SJCRH30 (cell line): ENCODE measurements around the gene ZFPM1. TPM values are rescaled to one million over a fixed set of nuclear protein-coding genes. Genes with fewer than 3 reads are reported as not detected.
"Not testable (repeated sequence)": the region's sequence is repeated elsewhere in the genome, so short reads cannot be mapped to it uniquely, and the experiment has no call there.

Source experiments
- DNase-seq, 2 experiments: peaks; one replicate each; pipeline ENCODE4 v3.0.0-alpha.2; 2015 to 2020
- H3K27ac ChIP-seq: fragments of 250-450 bp; sonication (Bioruptor Pico); 2 replicates; pipeline ENCODE4 v1.5.1; 2020; ENCODE audit warnings: mild to moderate bottlenecking, moderate library complexity
- H3K27me3 ChIP-seq: fragments of 250-450 bp; sonication (Bioruptor Pico); 2 replicates; pipeline ENCODE4 v1.5.1; 2020; ENCODE audit warnings: mild to moderate bottlenecking, moderate library complexity
- H3K36me3 ChIP-seq: fragments of 250-450 bp; sonication (Bioruptor Pico); 2 replicates; pipeline ENCODE4 v1.5.1; 2020; ENCODE audit warnings: mild to moderate bottlenecking, moderate library complexity
- H3K4me1 ChIP-seq: fragments of 250-450 bp; sonication (Bioruptor Pico); 2 replicates; pipeline ENCODE4 v1.5.1; 2020; ENCODE audit warnings: mild to moderate bottlenecking, moderate library complexity
- H3K4me3 ChIP-seq: fragments of 250-450 bp; sonication (Bioruptor Pico); 2 replicates; pipeline ENCODE4 v1.5.1; 2020; ENCODE audit warnings: mild to moderate bottlenecking, moderate library complexity
- H3K9me3 ChIP-seq: fragments of 250-450 bp; sonication (Bioruptor Pico); replicated peaks from 2 replicates; pipeline ENCODE4 v1.5.1; 2020; ENCODE audit warnings: mild to moderate bottlenecking, moderate library complexity
- total RNA-seq: library from RNA; depleted of rRNA; stranded (reverse); fragments of >200 nt; shearing (Covaris generic); gene quantifications from 2 replicates; pipeline ENCODE4 v1.2.3, GENCODE V29; 2014

Gene ZFPM1
- total RNA-seq, 1 experiment from 2014 or later, result 0.85 TPM

- DNase-seq, result no peak
- Histone ChIP-seq H3K4me1 (peaks cover 8% of the 10 kb centered on the region; the same call in 1 of the 2 replicates), H3K4me3 (no peak overlapping the region), H3K27ac (no peak overlapping the region), H3K36me3 (no peaks in the 10 kb centered on the region), H3K27me3 (peaks cover 9% of the 10 kb centered on the region), H3K9me3 (no peaks in the 10 kb centered on the region)
These were observed 27.7 kb downstream of the ZFPM1 start for GRCh38 chr16:88480829-88481228.

- Histone ChIP-seq H3K36me3 (no peaks in the 10 kb centered on the region), H3K27ac (no peak overlapping the region), H3K4me3 (no peak overlapping the region), H3K4me1 (peaks cover 8% of the 10 kb centered on the region; the same call in 1 of the 2 replicates), H3K27me3 (peaks cover 9% of the 10 kb centered on the region), H3K9me3 (no peaks in the 10 kb centered on the region)
- no peak for DNase-seq
These were observed 28.8 kb downstream of the ZFPM1 start for GRCh38 chr16:88481851-88482250.

GRCh38 chr16:88482630-88483391 is 29.7 kb downstream of the ZFPM1 start:
- Histone ChIP-seq H3K27ac (no peak overlapping the region), H3K27me3 (peaks cover 9% of the 10 kb centered on the region), H3K4me1 (peaks cover 11% of the 10 kb centered on the region; the same call in 1 of the 2 replicates), H3K4me3 (no peak overlapping the region), H3K36me3 (no peaks in the 10 kb centered on the region), H3K9me3 (no peaks in the 10 kb centered on the region)
- no peak for DNase-seq

- no peak overlapping the region for H3K27ac ChIP-seq
- DNase-seq, result no peak
- H3K27me3 ChIP-seq, result peaks cover 8% of the 10 kb centered on the region
- H3K4me1 ChIP-seq, result peaks cover 12% of the 10 kb centered on the region
- no peak overlapping the region for H3K4me3 ChIP-seq
- H3K9me3 ChIP-seq, result no peaks in the 10 kb centered on the region
- no peaks in the 10 kb centered on the region for H3K36me3 ChIP-seq
These were observed 30.2 kb downstream of the ZFPM1 start for GRCh38 chr16:88483392-88483641.

- no peaks in the 10 kb centered on the region for H3K9me3 ChIP-seq
- no peak for DNase-seq
- no peaks in the 10 kb centered on the region for H3K27me3 ChIP-seq
- H3K4me3 ChIP-seq, result no peak overlapping the region
- no peaks in the 10 kb centered on the region for H3K36me3 ChIP-seq
- H3K27ac ChIP-seq, result no peak overlapping the region
- peaks cover 15% of the 10 kb centered on the region for H3K4me1 ChIP-seq
These were observed 31.7 kb downstream of the ZFPM1 start for GRCh38 chr16:88484505-88485365.

- H3K4me1 ChIP-seq, result peaks cover 15% of the 10 kb centered on the region
- not testable (repeated sequence) for DNase-seq, H3K4me3 ChIP-seq
These were observed 32.3 kb downstream of the ZFPM1 start for GRCh38 chr16:88485366-88485741.

GRCh38 chr16:88486398-88487123 is 33.5 kb downstream of the ZFPM1 start:
- Histone ChIP-seq H3K9me3 (no peaks in the 10 kb centered on the region), H3K4me3 (no peak overlapping the region), H3K36me3 (no peaks in the 10 kb centered on the region), H3K27ac (no peak overlapping the region), H3K4me1 (peaks cover 15% of the 10 kb centered on the region), H3K27me3 (no peaks in the 10 kb centered on the region)
- DNase-seq, result no peak

More at GRCh38 chr16:88485366-88485741, 32.3 kb downstream of the ZFPM1 start:
- H3K27ac ChIP-seq, H3K27me3 ChIP-seq, H3K9me3 ChIP-seq, H3K36me3 ChIP-seq: not testable (repeated sequence)

GRCh38 chr16:88487124-88487432 is 34.0 kb downstream of the ZFPM1 start:
- H3K27ac ChIP-seq, result no peak overlapping the region
- H3K9me3 ChIP-seq, result no peaks in the 10 kb centered on the region
- no peak overlapping the region for H3K4me3 ChIP-seq
- H3K4me1 ChIP-seq, result peaks cover 15% of the 10 kb centered on the region
- H3K27me3 ChIP-seq, result no peaks in the 10 kb centered on the region
- no peak for DNase-seq
- H3K36me3 ChIP-seq, result no peaks in the 10 kb centered on the region

- no peak overlapping the region for H3K4me3 ChIP-seq
- no peak overlapping the region for H3K27ac ChIP-seq
- no peaks in the 10 kb centered on the region for H3K36me3 ChIP-seq
- peak; percentile 49 to 61 for DNase-seq
- H3K27me3 ChIP-seq, result no peaks in the 10 kb centered on the region
- peaks cover 15% of the 10 kb centered on the region for H3K4me1 ChIP-seq
- no peaks in the 10 kb centered on the region for H3K9me3 ChIP-seq
These were observed 35.1 kb downstream of the ZFPM1 start for GRCh38 chr16:88487920-88488851.

GRCh38 chr16:88489163-88489741 is 36.2 kb downstream of the ZFPM1 start:
- DNase-seq, result no peak
- Histone ChIP-seq H3K36me3 (no peaks in the 10 kb centered on the region), H3K27ac (no peak overlapping the region)

GRCh38 chr16:88491001-88491559 is 38.0 kb downstream of the ZFPM1 start:
- Histone ChIP-seq H3K36me3 (no peaks in the 10 kb centered on the region), H3K4me3 (no peak overlapping the region), H3K9me3 (no peaks in the 10 kb centered on the region), H3K27ac (no peak overlapping the region), H3K4me1 (peaks cover 15% of the 10 kb centered on the region), H3K27me3 (no peaks in the 10 kb centered on the region)
- no peak for DNase-seq

More at GRCh38 chr16:88489163-88489741, 36.2 kb downstream of the ZFPM1 start:
- Histone ChIP-seq H3K9me3 (no peaks in the 10 kb centered on the region), H3K27me3 (no peaks in the 10 kb centered on the region), H3K4me1 (peaks cover 15% of the 10 kb centered on the region), H3K4me3 (no peak overlapping the region)

- DNase-seq, result no peak
- Histone ChIP-seq H3K27ac (no peak overlapping the region), H3K4me3 (no peak overlapping the region), H3K27me3 (no peaks in the 10 kb centered on the region), H3K4me1 (peaks cover 15% of the 10 kb centered on the region), H3K9me3 (no peaks in the 10 kb centered on the region), H3K36me3 (no peaks in the 10 kb centered on the region)
These were observed 38.7 kb downstream of the ZFPM1 start for GRCh38 chr16:88491560-88492310.

- Histone ChIP-seq H3K36me3 (no peaks in the 10 kb centered on the region), H3K9me3 (no peaks in the 10 kb centered on the region), H3K4me3 (no peak overlapping the region), H3K4me1 (peaks cover 2% of the 10 kb centered on the region; the same call in 1 of the 2 replicates), H3K27me3 (no peaks in the 10 kb centered on the region), H3K27ac (no peak overlapping the region)
- no peak for DNase-seq
These were observed 40.8 kb downstream of the ZFPM1 start for GRCh38 chr16:88493879-88494278.
